ENCODE data around the gene WFDC1.

Gene WFDC1

GRCh38 chr16:84312783-84313382 is 18.2 kb downstream of the WFDC1 start:
- no peak for TF ChIP-seq FOXA1 (IDR thresholded peaks at IDR 0.05)
- TF ChIP-seq HDGF (IDR thresholded peaks at IDR 0.05; ENCODE audit: borderline replicate concordance): no peak
- no peak for TF ChIP-seq FOXK2 (IDR thresholded peaks at IDR 0.05)
- no peak for TF ChIP-seq CTBP1 (IDR thresholded peaks at IDR 0.05; ENCODE audit: borderline replicate concordance)
- TF ChIP-seq SP1 (IDR thresholded peaks at IDR 0.05): no peak
- no peak for TF ChIP-seq NFRKB (IDR thresholded peaks at IDR 0.05)
- TF ChIP-seq ZNF384 (IDR thresholded peaks at IDR 0.05): no peak
- no peak for TF ChIP-seq ELF4 (IDR thresholded peaks at IDR 0.05)
- TF ChIP-seq BHLHE40 (IDR thresholded peaks at IDR 0.05; ENCODE audit: borderline replicate concordance): no peak
- ChIA-PET CTCF (interaction anchor here (0.7 kb wide), 1 partner anchor 649 kb away, joined by 3 read pairs; no protein-coding TSS in a partner anchor), POLR2A (no interaction called here)
- no peak for DNase-seq (ENCODE audit: extremely low spot score)

GRCh38 chr16:84313921-84314320 is 19.2 kb downstream of the WFDC1 start:
- CTCF ChIA-PET: interaction anchor here (0.6 to 0.7 kb wide), 2 partner anchors 146 to 175 kb away, joined by 3 read pairs; no protein-coding TSS in a partner anchor
- TF ChIP-seq FOXM1 (IDR thresholded peaks at IDR 0.05; ENCODE audit: borderline replicate concordance) (no peak), SUZ12 (IDR thresholded peaks at IDR 0.05) (no peak), BHLHE40 (IDR thresholded peaks at IDR 0.05; ENCODE audit: borderline replicate concordance) (no peak), NFRKB (IDR thresholded peaks at IDR 0.05) (no peak), ELF4 (IDR thresholded peaks at IDR 0.05) (no peak), HDGF (IDR thresholded peaks at IDR 0.05; ENCODE audit: borderline replicate concordance) (no peak), SP1 (IDR thresholded peaks at IDR 0.05) (no peak), ARNT (IDR thresholded peaks at IDR 0.05) (no peak), FOXA1 (IDR thresholded peaks at IDR 0.05) (no peak), LEF1 (IDR thresholded peaks at IDR 0.05; ENCODE audit: borderline replicate concordance) (no peak), ZNF384 (IDR thresholded peaks at IDR 0.05) (no peak), TARDBP (IDR thresholded peaks at IDR 0.05) (no peak), L3MBTL2 (conservative IDR thresholded peaks at IDR 0.05) (no peak), CTBP1 (IDR thresholded peaks at IDR 0.05; ENCODE audit: borderline replicate concordance) (no peak), FOXK2 (IDR thresholded peaks at IDR 0.05) (no peak)
- TF ChIP-seq, protein P1, sequence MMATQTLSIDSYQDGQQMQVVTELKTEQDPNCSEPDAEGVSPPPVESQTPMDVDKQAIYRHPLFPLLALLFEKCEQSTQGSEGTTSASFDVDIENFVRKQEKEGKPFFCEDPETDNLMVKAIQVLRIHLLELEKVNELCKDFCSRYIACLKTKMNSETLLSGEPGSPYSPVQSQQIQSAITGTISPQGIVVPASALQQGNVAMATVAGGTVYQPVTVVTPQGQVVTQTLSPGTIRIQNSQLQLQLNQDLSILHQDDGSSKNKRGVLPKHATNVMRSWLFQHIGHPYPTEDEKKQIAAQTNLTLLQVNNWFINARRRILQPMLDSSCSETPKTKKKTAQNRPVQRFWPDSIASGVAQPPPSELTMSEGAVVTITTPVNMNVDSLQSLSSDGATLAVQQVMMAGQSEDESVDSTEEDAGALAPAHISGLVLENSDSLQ (IDR thresholded peaks at IDR 0.05): no peak
- POLR2A ChIA-PET: no interaction called here
- no peak for DNase-seq (ENCODE audit: extremely low spot score)

- ChIA-PET CTCF (interaction anchor here (0.6 to 0.7 kb wide), 2 partner anchors 146 to 175 kb away, joined by 3 read pairs; no protein-coding TSS in a partner anchor), POLR2A (no interaction called here)
- TF ChIP-seq, protein P1 (IDR thresholded peaks at IDR 0.05): no peak
- no peak for TF ChIP-seq ZNF384 (IDR thresholded peaks at IDR 0.05)
- TF ChIP-seq FOXM1 (IDR thresholded peaks at IDR 0.05; ENCODE audit: borderline replicate concordance): no peak
- TF ChIP-seq L3MBTL2 (conservative IDR thresholded peaks at IDR 0.05): no peak
- TF ChIP-seq ELF4 (IDR thresholded peaks at IDR 0.05): no peak
- TF ChIP-seq LEF1 (IDR thresholded peaks at IDR 0.05; ENCODE audit: borderline replicate concordance): no peak
- no peak for TF ChIP-seq TARDBP (IDR thresholded peaks at IDR 0.05)
- no peak for TF ChIP-seq HDGF (IDR thresholded peaks at IDR 0.05; ENCODE audit: borderline replicate concordance)
- DNase-seq (ENCODE audit: extremely low spot score): no peak
Observed at GRCh38 chr16:84314373-84314772, 19.7 kb downstream of the WFDC1 start.

GRCh38 chr16:84314814-84315213 is 20.1 kb downstream of the WFDC1 start:
- no peak for DNase-seq (ENCODE audit: extremely low spot score)
- TF ChIP-seq HDGF (IDR thresholded peaks at IDR 0.05; ENCODE audit: borderline replicate concordance) (no peak), BHLHE40 (IDR thresholded peaks at IDR 0.05; ENCODE audit: borderline replicate concordance) (no peak), SUZ12 (IDR thresholded peaks at IDR 0.05) (no peak), CTBP1 (IDR thresholded peaks at IDR 0.05; ENCODE audit: borderline replicate concordance) (no peak), SP1 (IDR thresholded peaks at IDR 0.05) (no peak), FOXM1 (IDR thresholded peaks at IDR 0.05; ENCODE audit: borderline replicate concordance) (no peak), FOXK2 (IDR thresholded peaks at IDR 0.05) (no peak), NFRKB (IDR thresholded peaks at IDR 0.05) (no peak), FOXA1 (IDR thresholded peaks at IDR 0.05) (no peak)
- CTCF ChIA-PET: no interaction called here
- POLR2A ChIA-PET: no interaction called here

DNA sequence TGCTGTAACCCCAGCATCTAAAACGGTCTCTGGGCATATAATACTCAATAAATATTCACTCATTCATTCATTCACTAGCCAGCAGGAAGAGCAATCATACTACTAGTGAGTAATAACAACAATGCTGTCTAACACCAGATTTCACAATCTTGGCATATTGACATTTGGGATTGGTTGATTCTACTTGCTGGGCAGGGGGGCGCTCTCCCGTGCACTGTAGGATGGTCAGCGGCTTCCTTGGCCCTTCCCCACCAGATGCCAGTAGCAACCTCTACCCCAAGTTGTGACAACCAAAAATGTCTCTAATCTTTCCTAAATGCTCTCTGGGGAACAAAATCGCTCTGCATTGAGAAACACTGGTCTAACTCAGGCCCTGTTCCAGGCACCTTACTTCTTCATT is 20.7 kb downstream of the WFDC1 start:
- TF ChIP-seq ARNT (IDR thresholded peaks at IDR 0.05): no peak
- TF ChIP-seq FOXM1 (IDR thresholded peaks at IDR 0.05; ENCODE audit: borderline replicate concordance): no peak
- no peak for TF ChIP-seq ZNF384 (IDR thresholded peaks at IDR 0.05)
- TF ChIP-seq ELF4 (IDR thresholded peaks at IDR 0.05): no peak
- no peak for DNase-seq (ENCODE audit: extremely low spot score)
- ChIA-PET POLR2A (no interaction called here), CTCF (no interaction called here)

DNA sequence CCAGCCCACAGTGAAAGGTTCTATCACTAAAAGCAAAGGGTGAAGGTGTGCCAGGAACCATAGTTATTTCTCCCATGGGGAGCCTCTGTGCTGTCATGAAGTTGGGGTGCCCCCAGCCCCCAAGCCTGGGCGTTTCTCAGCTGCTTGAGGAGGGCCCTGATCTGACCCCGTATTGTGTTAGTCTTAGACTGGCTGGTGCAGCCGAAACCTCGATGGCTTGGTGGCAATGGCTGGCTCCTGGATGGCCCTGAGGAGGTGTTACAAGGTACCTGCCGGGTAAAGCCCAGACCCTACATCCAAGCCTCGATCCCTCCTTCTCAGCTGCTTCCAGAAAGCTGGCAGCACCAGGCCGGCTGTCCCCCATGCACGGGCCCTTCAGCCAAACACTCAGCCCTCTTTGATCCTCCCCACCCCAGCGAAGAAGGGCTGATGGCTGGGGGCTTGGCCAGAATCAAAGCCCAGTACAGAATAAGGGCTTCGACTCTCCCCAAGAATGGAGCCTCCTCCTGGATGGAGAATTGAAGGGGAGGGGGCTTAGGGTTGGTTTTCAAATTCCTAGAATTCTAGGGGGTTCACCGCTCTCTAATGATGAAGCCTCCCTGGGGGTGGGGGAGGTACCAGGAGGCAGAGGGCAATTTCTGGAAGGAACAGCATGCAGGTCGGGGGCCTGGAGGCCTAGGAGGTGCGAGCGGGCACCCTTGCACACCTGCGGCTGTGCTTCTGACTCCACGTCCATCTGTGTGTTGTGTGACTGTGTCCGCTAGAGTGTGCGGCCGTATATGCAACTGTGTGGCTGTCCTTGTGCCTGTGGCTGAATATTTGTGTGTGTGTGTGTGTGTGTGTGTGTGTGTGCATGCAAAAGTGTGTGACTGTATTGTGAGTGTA is 23.7 kb downstream of the WFDC1 start:
- ChIA-PET POLR2A (no interaction called here), CTCF (interaction anchor here (0.6 to 1.8 kb wide), 2 partner anchors 10 to 14 kb away, joined by 3 read pairs; no protein-coding TSS in a partner anchor)
- TF ChIP-seq HDGF (IDR thresholded peaks at IDR 0.05; ENCODE audit: borderline replicate concordance): no peak
- no peak for TF ChIP-seq LEF1 (IDR thresholded peaks at IDR 0.05; ENCODE audit: borderline replicate concordance)
- TF ChIP-seq BHLHE40 (IDR thresholded peaks at IDR 0.05; ENCODE audit: borderline replicate concordance): no peak
- no peak for TF ChIP-seq CTBP1 (IDR thresholded peaks at IDR 0.05; ENCODE audit: borderline replicate concordance)
- no peak for DNase-seq (ENCODE audit: extremely low spot score)
